Activated CD4-positive, alpha-beta memory T cell treated with anti-CD3 and anti-CD28 coated beads, Interleukin-2, amount 10 ng/mL, durations not matched to agents 7 days and 5 days (primary cell): ENCODE results near the gene RAD9A. TPM values are rescaled to one million over a fixed set of nuclear protein-coding genes. Genes with fewer than 3 reads are reported as not detected.
A peak's percentile ranks its signal among the peaks of the same experiment; 100 is the strongest.

Experiments
- CTCF ChIA-PET: fragments of 350-600 bp; sonication (Branson Sonifier 250); formaldehyde crosslinking; loops from one replicate; lab custom pipeline; 2021; ENCODE audit warnings: antibody characterized with exemption, inconsistent platforms; lab: Charles Lee
- POLR2A ChIA-PET: fragments of 350-600 bp; sonication (Branson Sonifier 250); formaldehyde crosslinking; loops from one replicate; lab custom pipeline; 2021; ENCODE audit warnings: antibody characterized with exemption; lab: Charles Lee
- DNase-seq: peaks from one replicate; pipeline ENCODE4 v3.0.0-alpha.2; 2020
- H3K27ac Mint-ChIP-seq: one replicate; pipeline ENCODE4 v1.8.0; 2021; ENCODE audit warnings: mild to moderate bottlenecking, mixed read lengths
- H3K27me3 Mint-ChIP-seq: one replicate; pipeline ENCODE4 v1.8.0; 2021; ENCODE audit warnings: mixed read lengths
- H3K36me3 Mint-ChIP-seq: one replicate; pipeline ENCODE4 v1.8.0; 2021; ENCODE audit warnings: low read depth, mixed read lengths
- H3K4me1 Mint-ChIP-seq: one replicate; pipeline ENCODE4 v1.8.0; 2021; ENCODE audit warnings: mixed read lengths
- H3K4me3 Mint-ChIP-seq: one replicate; pipeline ENCODE4 v1.8.0; 2021; ENCODE audit warnings: mild to moderate bottlenecking, mixed read lengths
- H3K9me3 Mint-ChIP-seq: one replicate; pipeline ENCODE4 v1.8.0; 2021; ENCODE audit warnings: mixed read lengths
- total RNA-seq, 2 experiments: library from RNA; stranded (reverse); gene quantifications; one replicate each; pipeline ENCODE4 v1.2.3, GENCODE V29; 2021

RAD9A gene
- total RNA-seq, 2 experiments from 2014 or later = 48.0 to 53.9 TPM

- ChIA-PET POLR2A (interaction anchor here (0.6 to 3.5 kb wide), 23 partner anchors 8 to 155 kb away, joined by 3 to 91 read pairs (median 6); partner anchors contain the start of genes AIP, ANKRD13D, CLCF1 and CORO1B), CTCF (interaction anchor here (1.4 to 3.2 kb wide), 5 partner anchors 17 to 59 kb away, joined by 4 to 19 read pairs (median 7); partner anchors contain the start of genes PTPRCAP and RPS6KB2)
- peaks cover 78% of the 10 kb centered on the region for H3K4me1 Mint-ChIP-seq
- no peaks in the 10 kb centered on the region for H3K9me3 Mint-ChIP-seq
- H3K36me3 Mint-ChIP-seq = peaks cover 67% of the 10 kb centered on the region
- peak; percentile 54 for DNase-seq
- peak overlapping the region; percentile 85 for H3K4me3 Mint-ChIP-seq
- H3K27ac Mint-ChIP-seq = peak overlapping the region; percentile 99
- H3K27me3 Mint-ChIP-seq = peaks cover 4% of the 10 kb centered on the region
Observed at GRCh38 chr11:67408437-67409200, 16.8 kb downstream of the RAD9A start.

DNA sequence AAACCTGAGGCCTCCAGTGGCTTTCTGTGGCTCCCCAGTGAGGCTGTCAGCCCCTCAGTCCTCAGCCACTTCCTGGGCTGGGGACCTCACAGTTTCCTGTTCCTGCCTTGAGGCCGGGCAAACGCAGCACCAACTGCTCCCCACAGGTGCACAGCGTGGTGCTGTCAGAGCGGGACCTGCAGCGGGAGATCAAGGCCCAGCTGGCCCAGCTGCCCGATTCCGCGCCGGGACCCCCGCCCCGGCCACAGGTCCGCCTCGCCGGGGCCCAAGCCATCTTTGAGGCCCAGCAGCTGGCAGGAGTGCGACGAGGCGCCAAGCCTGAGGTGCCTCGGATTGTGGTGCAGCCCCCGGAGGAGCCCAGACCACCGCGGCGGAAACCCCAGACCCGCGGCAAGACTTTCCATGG lies 17.5 kb downstream of the RAD9A start:
- peaks cover 64% of the 10 kb centered on the region for H3K36me3 Mint-ChIP-seq
- DNase-seq = peak; percentile 90

DNA sequence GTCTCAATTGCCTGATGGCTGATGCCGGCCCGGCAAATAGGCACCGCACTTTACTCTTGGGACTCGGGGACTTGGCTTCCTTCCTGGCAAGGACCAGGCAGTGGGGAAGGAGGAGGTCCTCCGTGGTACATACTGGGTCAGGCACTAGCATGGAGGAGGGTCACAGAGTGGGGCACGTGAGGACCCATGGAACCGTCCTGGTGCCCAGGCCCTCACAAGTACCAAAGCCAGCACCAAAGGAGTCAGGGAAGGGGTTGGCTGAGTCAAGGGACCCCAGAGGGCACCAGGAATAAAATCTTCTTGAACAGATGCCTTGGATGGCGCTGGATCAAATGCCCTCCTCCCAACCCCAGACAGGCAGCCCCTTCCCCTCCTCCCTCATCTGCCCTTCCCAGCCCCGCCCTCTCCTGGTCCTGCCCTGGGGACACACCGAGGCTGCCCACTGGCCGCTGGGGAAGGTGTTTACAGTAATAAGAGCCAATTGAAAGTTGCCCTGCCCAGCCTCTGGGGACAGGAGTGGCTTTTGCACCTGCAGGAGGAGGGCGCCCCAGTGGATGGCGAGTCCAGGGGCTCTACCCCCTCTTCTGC lies 18.1 kb downstream of the RAD9A start:
- peak overlapping the region; percentile 92 for H3K27ac Mint-ChIP-seq
- H3K4me3 Mint-ChIP-seq = peak overlapping the region; percentile 84
- H3K9me3 Mint-ChIP-seq = no peaks in the 10 kb centered on the region
- CTCF ChIA-PET = interaction anchor here (0.6 to 1.9 kb wide), 2 partner anchors 10 to 58 kb away, joined by 3 to 7 read pairs; no protein-coding TSS in a partner anchor
- H3K27me3 Mint-ChIP-seq = peaks cover 4% of the 10 kb centered on the region
- no peak for DNase-seq
- H3K36me3 Mint-ChIP-seq = peaks cover 58% of the 10 kb centered on the region
- peaks cover 77% of the 10 kb centered on the region for H3K4me1 Mint-ChIP-seq
- POLR2A ChIA-PET = interaction anchor here (1.2 to 3.5 kb wide), 7 partner anchors 9 to 82 kb away, joined by 4 to 91 read pairs (median 17); partner anchors contain the start of genes AIP, PTPRCAP and RAD9A

More for the DNA sequence above, 17.5 kb downstream of the RAD9A start:
- Mint-ChIP-seq H3K9me3 (no peaks in the 10 kb centered on the region), H3K27me3 (peaks cover 4% of the 10 kb centered on the region), H3K27ac (peak overlapping the region; percentile 99), H3K4me3 (peak overlapping the region; percentile 85), H3K4me1 (peaks cover 77% of the 10 kb centered on the region)
- POLR2A ChIA-PET = interaction anchor here (0.6 to 3.5 kb wide), 20 partner anchors 9 to 156 kb away, joined by 3 to 91 read pairs (median 8); partner anchors contain the start of genes AIP, ANKRD13D, PITPNM1 and POLD4
- CTCF ChIA-PET = interaction anchor here (0.6 to 3.2 kb wide), 5 partner anchors 10 to 59 kb away, joined by 3 to 19 read pairs (median 7); partner anchors contain the start of genes PTPRCAP and RPS6KB2

- Mint-ChIP-seq H3K9me3 (no peaks in the 10 kb centered on the region), H3K27me3 (peaks cover 6% of the 10 kb centered on the region), H3K4me1 (peaks cover 76% of the 10 kb centered on the region), H3K27ac (peak overlapping the region; percentile 92), H3K4me3 (peak overlapping the region; percentile 84), H3K36me3 (peaks cover 53% of the 10 kb centered on the region)
- CTCF ChIA-PET = no interaction called here
- DNase-seq = no peak
- POLR2A ChIA-PET = interaction anchor here (3.0 to 11.7 kb wide), 4 partner anchors 8 to 27 kb away, joined by 16 to 155 read pairs (median 33); partner anchors contain the start of genes PPP1CA, PTPRCAP, RPS6KB2 and TBC1D10C
Observed at GRCh38 chr11:67410369-67410831, 18.6 kb downstream of the RAD9A start.

DNA sequence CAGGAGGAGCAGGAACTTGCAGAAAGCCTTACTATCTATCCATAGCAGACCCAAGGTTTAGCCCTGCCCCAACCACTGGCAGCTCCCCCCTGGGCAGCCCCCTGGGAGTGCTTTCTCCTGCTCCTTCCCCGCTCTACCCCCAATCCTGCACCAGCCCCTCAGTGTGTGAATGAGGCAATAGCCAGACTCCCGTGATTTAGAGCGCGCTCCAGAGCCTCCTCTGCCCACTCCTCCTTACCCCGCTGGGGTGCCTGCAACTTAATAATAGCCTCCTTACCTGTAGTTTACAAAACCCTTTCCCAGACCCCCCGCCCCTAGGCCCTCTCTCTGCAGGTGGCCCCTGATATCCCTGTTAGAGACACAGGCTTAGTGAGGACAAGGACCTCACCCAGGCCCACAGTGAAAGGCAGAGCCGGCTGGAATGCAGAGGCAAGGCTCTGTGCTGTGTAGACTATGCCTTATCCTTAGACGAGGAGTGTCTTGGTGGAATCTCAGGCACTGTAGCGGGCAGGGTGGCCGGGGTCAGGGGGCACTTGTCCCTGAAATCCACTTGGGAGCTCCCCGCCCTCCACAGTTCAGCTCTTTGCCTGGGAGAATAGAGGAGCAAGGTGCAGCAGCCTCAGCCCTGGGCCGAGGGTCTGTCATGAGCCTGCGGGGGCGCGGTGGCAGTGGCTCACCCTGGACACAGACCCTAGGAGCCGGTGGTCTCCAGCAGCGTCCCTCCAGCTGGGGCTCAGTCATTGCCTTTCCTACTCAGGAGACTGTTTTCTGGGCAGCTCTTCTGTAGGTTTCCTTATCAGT lies 19.4 kb downstream of the RAD9A start:
- no peaks in the 10 kb centered on the region for H3K9me3 Mint-ChIP-seq
- H3K27ac Mint-ChIP-seq = peak overlapping the region; percentile 44
- peak overlapping the region; percentile 32 for H3K4me3 Mint-ChIP-seq
- H3K4me1 Mint-ChIP-seq = peaks cover 73% of the 10 kb centered on the region
- peaks cover 47% of the 10 kb centered on the region for H3K36me3 Mint-ChIP-seq
- ChIA-PET CTCF (interaction anchor here (1.6 kb wide), 1 partner anchor 77 kb away, joined by 5 read pairs; no protein-coding TSS in a partner anchor), POLR2A (interaction anchor here (1.2 to 11.7 kb wide), 6 partner anchors 8 to 27 kb away, joined by 4 to 155 read pairs (median 22); partner anchors contain the start of genes PPP1CA, PTPRCAP, RAD9A and RPS6KB2)
- peaks cover 9% of the 10 kb centered on the region for H3K27me3 Mint-ChIP-seq
- no peak for DNase-seq

DNA sequence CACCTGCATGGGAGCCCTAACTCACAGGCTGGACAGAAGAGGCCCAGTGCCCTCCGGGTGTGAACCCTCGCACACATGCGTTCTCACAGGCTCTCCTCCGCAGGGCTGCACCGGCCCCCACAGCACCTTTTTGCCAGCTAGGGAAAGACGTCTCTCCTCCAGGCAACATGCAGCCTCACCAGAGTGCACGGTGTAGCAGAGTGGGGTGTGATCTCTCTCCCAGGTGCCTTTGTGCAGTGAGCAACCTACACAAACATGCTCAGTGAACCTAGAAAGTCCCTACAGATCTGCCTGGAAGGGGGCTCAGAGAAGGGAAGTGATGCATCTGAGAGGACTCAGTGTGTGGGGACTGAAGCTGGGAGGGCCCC lies 20.0 kb downstream of the RAD9A start:
- Mint-ChIP-seq H3K36me3 (peaks cover 41% of the 10 kb centered on the region), H3K4me1 (peaks cover 73% of the 10 kb centered on the region), H3K9me3 (no peaks in the 10 kb centered on the region), H3K27ac (no peak overlapping the region), H3K27me3 (peaks cover 14% of the 10 kb centered on the region), H3K4me3 (no peak overlapping the region)
- DNase-seq = no peak
- POLR2A ChIA-PET = interaction anchor here (1.2 to 11.7 kb wide), 7 partner anchors 9 to 26 kb away, joined by 4 to 155 read pairs (median 16); partner anchors contain the start of genes PPP1CA, PTPRCAP, RAD9A and RPS6KB2
- CTCF ChIA-PET = interaction anchor here (1.6 to 2.7 kb wide), 2 partner anchors 9 to 77 kb away, joined by 5 to 21 read pairs; partner anchors contain the start of genes PPP1CA and TBC1D10C

DNA sequence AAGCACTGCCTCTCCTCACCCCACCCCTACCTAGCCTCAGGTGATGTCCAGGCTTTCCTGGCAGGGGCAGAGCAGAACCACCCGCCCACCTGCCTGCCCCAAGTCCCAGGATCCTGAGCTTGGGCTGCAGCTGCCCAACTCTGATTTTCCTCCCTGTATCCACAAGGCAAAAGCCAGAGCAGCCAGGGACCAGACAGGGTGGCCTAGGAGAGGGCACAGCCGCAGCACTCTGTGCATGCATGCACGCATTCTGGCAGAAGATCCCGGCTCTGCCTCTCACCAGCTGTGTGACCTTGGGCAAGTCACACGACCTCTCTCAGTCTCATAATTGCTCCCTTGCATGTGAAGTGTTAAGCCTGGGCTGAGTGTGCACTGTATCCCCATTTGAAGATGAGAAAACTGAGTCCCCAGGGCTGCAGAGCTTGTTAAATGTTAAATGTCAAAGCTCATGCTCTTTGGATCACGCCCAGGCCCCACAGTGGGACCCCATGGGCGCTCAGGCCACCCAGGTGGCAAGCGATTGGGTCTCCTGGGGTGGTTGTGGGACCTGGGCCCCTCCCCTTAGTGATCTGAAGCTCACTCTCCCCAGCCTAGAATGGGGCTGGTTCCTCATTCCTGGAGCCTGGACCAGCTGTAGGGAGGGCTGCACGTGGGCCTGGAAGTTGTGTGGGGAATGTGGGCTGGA lies 20.9 kb downstream of the RAD9A start:
- H3K36me3 Mint-ChIP-seq = peaks cover 33% of the 10 kb centered on the region
- DNase-seq = no peak
- H3K9me3 Mint-ChIP-seq = no peaks in the 10 kb centered on the region
- POLR2A ChIA-PET = interaction anchor here (1.0 to 11.7 kb wide), 12 partner anchors 8 to 125 kb away, joined by 3 to 155 read pairs (median 4); partner anchors contain the start of genes PPP1CA, PTPRCAP, RAD9A and RPS6KB2
- H3K27me3 Mint-ChIP-seq = peaks cover 17% of the 10 kb centered on the region
- H3K27ac Mint-ChIP-seq = no peak overlapping the region
- no peak overlapping the region for H3K4me3 Mint-ChIP-seq
- H3K4me1 Mint-ChIP-seq = peaks cover 69% of the 10 kb centered on the region
- CTCF ChIA-PET = interaction anchor here (0.6 to 2.7 kb wide), 4 partner anchors 10 to 76 kb away, joined by 3 to 21 read pairs (median 4); partner anchors contain the start of genes PPP1CA and TBC1D10C

DNA sequence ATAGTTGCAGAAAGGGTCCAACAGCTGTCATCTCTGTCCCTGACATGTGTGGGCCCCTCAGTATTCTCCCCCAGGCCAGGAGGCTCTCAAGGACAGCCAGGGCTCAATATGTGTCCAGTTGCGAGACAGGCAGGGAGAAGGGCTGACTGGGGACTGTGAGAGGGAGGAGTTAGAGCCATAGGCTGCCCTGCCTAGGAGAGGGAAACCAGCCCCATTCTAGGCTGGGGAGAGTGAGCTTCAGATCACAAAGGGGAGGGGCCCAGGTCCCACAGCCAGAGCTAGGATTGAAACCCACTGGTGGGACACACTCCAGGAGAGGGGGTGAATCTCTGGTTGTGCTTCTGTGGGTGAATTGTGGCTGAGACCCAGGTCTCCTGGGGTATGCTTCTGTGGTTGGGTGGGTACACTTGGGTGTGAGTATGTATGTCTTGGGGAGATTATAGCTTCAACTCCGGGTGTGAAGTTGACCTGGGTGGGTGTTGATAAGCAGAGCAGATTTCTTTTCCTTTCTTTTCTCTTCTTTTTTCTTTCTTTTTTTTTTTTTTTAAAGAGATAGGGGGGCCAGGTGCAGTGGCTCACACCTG lies 21.6 kb downstream of the RAD9A start:
- H3K4me3 Mint-ChIP-seq = no peak overlapping the region
- CTCF ChIA-PET = interaction anchor here (1.6 to 2.7 kb wide), 2 partner anchors 10 to 26 kb away, joined by 4 to 21 read pairs; partner anchors contain the start of genes PPP1CA and TBC1D10C
- peaks cover 17% of the 10 kb centered on the region for H3K27me3 Mint-ChIP-seq
- H3K36me3 Mint-ChIP-seq = peaks cover 26% of the 10 kb centered on the region
- no peak for DNase-seq
- peaks cover 66% of the 10 kb centered on the region for H3K4me1 Mint-ChIP-seq
- H3K27ac Mint-ChIP-seq = no peak overlapping the region
- no peaks in the 10 kb centered on the region for H3K9me3 Mint-ChIP-seq
- POLR2A ChIA-PET = interaction anchor here (0.7 to 11.7 kb wide), 13 partner anchors 7 to 125 kb away, joined by 3 to 155 read pairs (median 3); partner anchors contain the start of genes PPP1CA, PTPRCAP, RPS6KB2 and TBC1D10C

- POLR2A ChIA-PET = interaction anchor here (1.4 to 11.7 kb wide), 6 partner anchors 8 to 69 kb away, joined by 5 to 155 read pairs (median 44); partner anchors contain the start of genes PPP1CA, PTPRCAP, RPS6KB2 and TBC1D10C
- peaks cover 60% of the 10 kb centered on the region for H3K4me1 Mint-ChIP-seq
- H3K27me3 Mint-ChIP-seq = peaks cover 17% of the 10 kb centered on the region
- CTCF ChIA-PET = no interaction called here
- peak within 1 kb of the TSS; percentile 11 for H3K4me3 Mint-ChIP-seq
- no peak within 1 kb of the TSS for H3K27ac Mint-ChIP-seq
- no peak for DNase-seq
- H3K9me3 Mint-ChIP-seq = no peaks in the 10 kb centered on the region
- H3K36me3 Mint-ChIP-seq = peaks cover 6% of the 10 kb centered on the region
Observed at GRCh38 chr11:67415501-67416304, 23.9 kb downstream of the RAD9A start, which contains the start of gene CARNS1. Gene CARNS1 (plus strand): TSS chr11:67415678. CDS start chr11:67416200, 522 bp downstream.
